ENCODE measurements around the gene CRIM1.

The CRIM1 gene

DNA sequence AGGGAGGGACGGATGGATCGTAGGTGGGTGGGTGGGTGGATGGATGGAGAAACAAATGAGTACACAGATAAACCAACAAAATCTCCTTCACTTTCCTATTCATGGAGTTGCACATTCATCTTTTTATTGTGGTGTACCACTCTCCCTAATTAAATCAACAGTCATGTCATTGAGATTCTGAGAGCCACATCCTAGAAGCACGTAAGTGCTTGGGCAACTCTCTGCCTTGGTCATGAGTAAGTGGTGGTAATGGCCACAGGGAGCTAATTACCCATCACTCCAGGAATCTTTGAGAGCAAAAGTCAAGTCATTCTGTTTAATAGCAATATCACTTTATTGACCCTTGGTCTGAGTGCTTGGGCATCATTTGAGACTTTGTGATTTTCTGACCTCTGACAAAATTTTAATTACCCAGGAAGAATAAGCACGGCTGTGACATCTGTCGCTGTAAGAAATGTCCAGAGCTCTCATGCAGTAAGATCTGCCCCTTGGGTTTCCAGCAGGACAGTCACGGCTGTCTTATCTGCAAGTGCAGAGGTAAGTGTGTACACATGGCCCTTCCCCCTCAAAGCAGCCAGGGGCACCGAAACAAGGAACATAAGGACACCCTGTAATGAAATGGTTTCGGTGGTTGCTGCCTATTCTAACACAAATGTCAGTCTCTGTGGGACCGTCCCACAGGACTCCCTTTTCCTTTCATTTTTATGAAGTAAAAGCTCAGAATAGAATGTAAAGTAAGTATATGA lies 156.5 kb downstream of the CRIM1 start:
- no peak for ATAC-seq
- no peak for TF ChIP-seq OSR1 (CRISPR knock-in tag; IDR thresholded peaks at IDR 0.05)
- no peak for TF ChIP-seq SNAI2 (CRISPR knock-in tag; IDR thresholded peaks at IDR 0.05)
- no peak for TF ChIP-seq ZFP3 (CRISPR knock-in tag; IDR thresholded peaks at IDR 0.05)
- TF ChIP-seq, protein P1, sequence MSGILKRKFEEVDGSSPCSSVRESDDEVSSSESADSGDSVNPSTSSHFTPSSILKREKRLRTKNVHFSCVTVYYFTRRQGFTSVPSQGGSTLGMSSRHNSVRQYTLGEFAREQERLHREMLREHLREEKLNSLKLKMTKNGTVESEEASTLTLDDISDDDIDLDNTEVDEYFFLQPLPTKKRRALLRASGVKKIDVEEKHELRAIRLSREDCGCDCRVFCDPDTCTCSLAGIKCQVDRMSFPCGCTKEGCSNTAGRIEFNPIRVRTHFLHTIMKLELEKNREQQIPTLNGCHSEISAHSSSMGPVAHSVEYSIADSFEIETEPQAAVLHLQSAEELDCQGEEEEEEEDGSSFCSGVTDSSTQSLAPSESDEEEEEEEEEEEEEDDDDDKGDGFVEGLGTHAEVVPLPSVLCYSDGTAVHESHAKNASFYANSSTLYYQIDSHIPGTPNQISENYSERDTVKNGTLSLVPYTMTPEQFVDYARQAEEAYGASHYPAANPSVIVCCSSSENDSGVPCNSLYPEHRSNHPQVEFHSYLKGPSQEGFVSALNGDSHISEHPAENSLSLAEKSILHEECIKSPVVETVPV (CRISPR knock-in tag; IDR thresholded peaks at IDR 0.05): no peak
- TF ChIP-seq ESRRG (CRISPR knock-in tag; IDR thresholded peaks at IDR 0.05): no peak
- TF ChIP-seq TOX (CRISPR knock-in tag; IDR thresholded peaks at IDR 0.05; ENCODE audit: borderline replicate concordance): no peak
- TF ChIP-seq ZNF565 (CRISPR knock-in tag; conservative IDR thresholded peaks at IDR 0.05; ENCODE audit: low read depth): no peak
- TF ChIP-seq RARB (CRISPR knock-in tag; IDR thresholded peaks at IDR 0.05): no peak
- TF ChIP-seq ZFP30 (CRISPR knock-in tag; IDR thresholded peaks at IDR 0.05): no peak
- TF ChIP-seq BACH2 (CRISPR knock-in tag; IDR thresholded peaks at IDR 0.05; ENCODE audit: borderline replicate concordance): no peak
- no peak for TF ChIP-seq ZNF70 (CRISPR knock-in tag; IDR thresholded peaks at IDR 0.05)
- TF ChIP-seq ZC3H10 (CRISPR knock-in tag; IDR thresholded peaks at IDR 0.05): no peak
- TF ChIP-seq ISL1 (CRISPR knock-in tag; IDR thresholded peaks at IDR 0.05): no peak
- TF ChIP-seq, protein P2, sequence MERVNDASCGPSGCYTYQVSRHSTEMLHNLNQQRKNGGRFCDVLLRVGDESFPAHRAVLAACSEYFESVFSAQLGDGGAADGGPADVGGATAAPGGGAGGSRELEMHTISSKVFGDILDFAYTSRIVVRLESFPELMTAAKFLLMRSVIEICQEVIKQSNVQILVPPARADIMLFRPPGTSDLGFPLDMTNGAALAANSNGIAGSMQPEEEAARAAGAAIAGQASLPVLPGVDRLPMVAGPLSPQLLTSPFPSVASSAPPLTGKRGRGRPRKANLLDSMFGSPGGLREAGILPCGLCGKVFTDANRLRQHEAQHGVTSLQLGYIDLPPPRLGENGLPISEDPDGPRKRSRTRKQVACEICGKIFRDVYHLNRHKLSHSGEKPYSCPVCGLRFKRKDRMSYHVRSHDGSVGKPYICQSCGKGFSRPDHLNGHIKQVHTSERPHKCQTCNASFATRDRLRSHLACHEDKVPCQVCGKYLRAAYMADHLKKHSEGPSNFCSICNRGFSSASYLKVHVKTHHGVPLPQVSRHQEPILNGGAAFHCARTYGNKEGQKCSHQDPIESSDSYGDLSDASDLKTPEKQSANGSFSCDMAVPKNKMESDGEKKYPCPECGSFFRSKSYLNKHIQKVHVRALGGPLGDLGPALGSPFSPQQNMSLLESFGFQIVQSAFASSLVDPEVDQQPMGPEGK (CRISPR knock-in tag; IDR thresholded peaks at IDR 0.05; ENCODE audit: borderline replicate concordance): no peak; the same call in 1 of the 2 replicates
- TF ChIP-seq, protein P3, sequence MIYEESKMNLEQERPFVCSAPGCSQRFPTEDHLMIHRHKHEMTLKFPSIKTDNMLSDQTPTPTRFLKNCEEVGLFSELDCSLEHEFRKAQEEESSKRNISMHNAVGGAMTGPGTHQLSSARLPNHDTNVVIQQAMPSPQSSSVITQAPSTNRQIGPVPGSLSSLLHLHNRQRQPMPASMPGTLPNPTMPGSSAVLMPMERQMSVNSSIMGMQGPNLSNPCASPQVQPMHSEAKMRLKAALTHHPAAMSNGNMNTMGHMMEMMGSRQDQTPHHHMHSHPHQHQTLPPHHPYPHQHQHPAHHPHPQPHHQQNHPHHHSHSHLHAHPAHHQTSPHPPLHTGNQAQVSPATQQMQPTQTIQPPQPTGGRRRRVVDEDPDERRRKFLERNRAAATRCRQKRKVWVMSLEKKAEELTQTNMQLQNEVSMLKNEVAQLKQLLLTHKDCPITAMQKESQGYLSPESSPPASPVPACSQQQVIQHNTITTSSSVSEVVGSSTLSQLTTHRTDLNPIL (CRISPR knock-in tag; IDR thresholded peaks at IDR 0.05; ENCODE audit: low read depth): no peak
- TF ChIP-seq GLIS3 (CRISPR knock-in tag; IDR thresholded peaks at IDR 0.05): no peak
- no peak for TF ChIP-seq TCF4 (CRISPR knock-in tag; IDR thresholded peaks at IDR 0.05; ENCODE audit: borderline replicate concordance)
- TF ChIP-seq CSDC2 (CRISPR knock-in tag; IDR thresholded peaks at IDR 0.05): no peak

DNA sequence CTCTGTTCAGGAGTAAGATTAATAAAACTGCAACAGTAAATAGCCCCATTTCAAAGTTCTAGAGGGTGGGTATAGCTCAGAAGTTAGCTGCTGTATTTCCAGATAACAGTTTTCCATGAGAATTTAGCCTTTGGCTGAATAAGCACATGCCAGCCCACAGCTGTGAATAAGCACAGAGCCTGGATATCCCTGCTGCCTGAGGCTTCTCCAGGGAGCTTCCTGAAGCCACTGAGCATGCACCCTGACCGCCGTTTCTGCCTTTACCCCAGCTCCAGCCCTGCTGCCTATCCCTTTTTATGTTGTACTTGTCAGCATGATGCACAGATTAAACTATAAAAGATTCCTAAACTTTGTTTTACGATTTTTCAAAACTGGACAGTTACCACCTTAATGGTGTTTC lies 157.1 kb downstream of the CRIM1 start:
- no peak for ATAC-seq
- TF ChIP-seq TOX (CRISPR knock-in tag; IDR thresholded peaks at IDR 0.05; ENCODE audit: borderline replicate concordance): no peak
- TF ChIP-seq ISL1 (CRISPR knock-in tag; IDR thresholded peaks at IDR 0.05): no peak
- TF ChIP-seq RARB (CRISPR knock-in tag; IDR thresholded peaks at IDR 0.05): no peak
- no peak for TF ChIP-seq ZFP3 (CRISPR knock-in tag; IDR thresholded peaks at IDR 0.05)
- no peak for TF ChIP-seq PPARA (CRISPR knock-in tag; IDR thresholded peaks at IDR 0.05; ENCODE audit: borderline replicate concordance)
- TF ChIP-seq ZC3H10 (CRISPR knock-in tag; IDR thresholded peaks at IDR 0.05): no peak
- no peak for TF ChIP-seq TCF4 (CRISPR knock-in tag; IDR thresholded peaks at IDR 0.05; ENCODE audit: borderline replicate concordance)
- TF ChIP-seq, protein P2 (CRISPR knock-in tag; IDR thresholded peaks at IDR 0.05; ENCODE audit: borderline replicate concordance): no peak
- no peak for TF ChIP-seq ZNF8 (CRISPR knock-in tag; IDR thresholded peaks at IDR 0.05)
- TF ChIP-seq ZFP30 (CRISPR knock-in tag; IDR thresholded peaks at IDR 0.05): no peak
- TF ChIP-seq, protein P3 (CRISPR knock-in tag; IDR thresholded peaks at IDR 0.05; ENCODE audit: low read depth): no peak

DNA sequence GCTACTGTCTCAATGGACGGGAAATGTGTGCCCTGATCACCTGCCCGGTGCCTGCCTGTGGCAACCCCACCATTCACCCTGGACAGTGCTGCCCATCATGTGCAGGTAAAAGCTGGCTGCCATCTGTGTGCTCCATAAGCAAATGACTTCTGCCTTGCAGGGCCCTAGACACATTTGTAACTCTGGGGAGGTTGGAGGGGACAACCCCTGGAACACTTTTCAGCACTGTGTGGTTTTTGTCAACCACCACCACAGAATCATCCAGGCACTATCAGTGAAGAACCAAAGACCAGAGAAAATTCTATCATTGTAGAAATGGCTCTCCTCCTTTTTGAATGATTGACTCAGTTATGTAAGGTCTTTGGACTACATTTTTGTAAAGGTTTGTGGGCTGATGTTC lies 158.1 kb downstream of the CRIM1 start:
- no peak for ATAC-seq
- TF ChIP-seq ZFP3 (CRISPR knock-in tag; IDR thresholded peaks at IDR 0.05): no peak
- TF ChIP-seq ZNF565 (CRISPR knock-in tag; conservative IDR thresholded peaks at IDR 0.05; ENCODE audit: low read depth): no peak
- TF ChIP-seq OSR1 (CRISPR knock-in tag; IDR thresholded peaks at IDR 0.05): no peak
- TF ChIP-seq, protein P1 (CRISPR knock-in tag; IDR thresholded peaks at IDR 0.05): no peak
- TF ChIP-seq, protein P3 (CRISPR knock-in tag; IDR thresholded peaks at IDR 0.05; ENCODE audit: low read depth): no peak
- TF ChIP-seq ZC3H10 (CRISPR knock-in tag; IDR thresholded peaks at IDR 0.05): no peak
- TF ChIP-seq, protein P2 (CRISPR knock-in tag; IDR thresholded peaks at IDR 0.05; ENCODE audit: borderline replicate concordance): no peak
- no peak for TF ChIP-seq ISL1 (CRISPR knock-in tag; IDR thresholded peaks at IDR 0.05)
